Activated B cell treated with CpG ODN at 0.5 μM for 24 hours (primary cell): ENCODE measurements around the gene IQCE. TPM values are rescaled to one million over a fixed set of nuclear protein-coding genes. Genes with fewer than 3 reads are reported as not detected.

Source experiments
- ATAC-seq: fragments of 200-7000 bp; cut with Tn5 transposase; one replicate; pipeline ENCODE4 v1.10.0; 2021; ENCODE audit warnings: low read depth, mild to moderate bottlenecking, moderate library complexity
- CTCF ChIA-PET: fragments of 350-600 bp; sonication (Branson Sonifier 250); formaldehyde crosslinking; loops from one replicate; lab custom pipeline; 2021; ENCODE audit warnings: antibody characterized with exemption; lab: Charles Lee
- POLR2A ChIA-PET: fragments of 350-600 bp; sonication (Branson Sonifier 250); formaldehyde crosslinking; loops from one replicate; lab custom pipeline; 2021; ENCODE audit warnings: antibody characterized with exemption; lab: Charles Lee
- DNase-seq: peaks from one replicate; pipeline ENCODE4 v3.0.0; 2022
- H3K27ac Mint-ChIP-seq: one replicate; pipeline ENCODE4 v1.8.0; 2020; ENCODE audit warnings: mixed read lengths
- H3K27me3 Mint-ChIP-seq: one replicate; pipeline ENCODE4 v1.8.0; 2021; ENCODE audit warnings: mixed read lengths
- H3K36me3 Mint-ChIP-seq: one replicate; pipeline ENCODE4 v1.8.0; 2021; ENCODE audit warnings: low read depth, mixed read lengths
- H3K4me1 Mint-ChIP-seq: one replicate; pipeline ENCODE4 v1.8.0; 2021; ENCODE audit warnings: mixed read lengths
- H3K4me3 Mint-ChIP-seq: one replicate; pipeline ENCODE4 v1.8.0; 2020; ENCODE audit warnings: mild to moderate bottlenecking, mixed read lengths
- H3K9me3 Mint-ChIP-seq: one replicate; pipeline ENCODE4 v1.8.0; 2020; ENCODE audit warnings: mixed read lengths
- CTCF ChIP-seq: fragments of 200-600 bp; IDR thresholded peaks from one replicate; pipeline ENCODE4 v1.8.0; 2022; ENCODE audit warnings: antibody characterized with exemption, mild to moderate bottlenecking
- intact Hi-C: fragments of 100-400 bp; cut with micrococcal nuclease; formaldehyde crosslinking; loops from one replicate; pipeline ENCODE4 v1.15.1; 2024
- total RNA-seq: library from RNA; stranded (reverse); gene quantifications from 2 replicates; pipeline ENCODE4 v1.2.3, GENCODE V29; 2022

Gene IQCE
- total RNA-seq, 1 donor from 2014 or later: 7.7 TPM

- Mint-ChIP-seq H3K9me3 (no peaks in the 10 kb centered on the region), H3K27ac (peak overlapping the region; percentile 95), H3K4me1 (peaks cover 67% of the 10 kb centered on the region), H3K36me3 (no peaks in the 10 kb centered on the region), H3K4me3 (peak overlapping the region; percentile 77), H3K27me3 (no peaks in the 10 kb centered on the region)
- intact Hi-C loops: loop anchor here (1.0 to 5.0 kb wide), 4 partner anchors 8 to 109 kb away; partner anchors contain the start of genes BRAT1, CHST12 and LFNG
- POLR2A ChIA-PET: interaction anchor here (0.6 to 7.0 kb wide), 28 partner anchors 9 to 581 kb away, joined by 3 to 304 read pairs (median 5); partner anchors contain the start of genes BRAT1, CHST12, IQCE and LFNG
- DNase-seq: peak; percentile 80
- CTCF ChIA-PET: interaction anchor here (1.2 to 2.2 kb wide), 5 partner anchors 9 to 199 kb away, joined by 3 to 10 read pairs (median 5); no protein-coding TSS in a partner anchor
- ATAC-seq: peak; percentile 69
- TF ChIP-seq CTCF: no peak
Measured at GRCh38 chr7:2510909-2511768, 47.6 kb upstream of the IQCE start.

GRCh38 chr7:2511769-2512168 is 47.0 kb upstream of the IQCE start:
- H3K36me3 Mint-ChIP-seq: no peaks in the 10 kb centered on the region
- TF ChIP-seq CTCF: no peak
- H3K4me3 Mint-ChIP-seq: peak overlapping the region; percentile 77
- H3K27ac Mint-ChIP-seq: peak overlapping the region; percentile 95
- DNase-seq (no peak), ATAC-seq (no peak)
- peaks cover 64% of the 10 kb centered on the region for H3K4me1 Mint-ChIP-seq
- CTCF ChIA-PET: interaction anchor here (1.2 to 2.2 kb wide), 5 partner anchors 9 to 198 kb away, joined by 3 to 10 read pairs (median 5); no protein-coding TSS in a partner anchor
- no peaks in the 10 kb centered on the region for H3K9me3 Mint-ChIP-seq
- intact Hi-C loops: loop anchor here (1.0 to 5.0 kb wide), 4 partner anchors 8 to 109 kb away; partner anchors contain the start of genes BRAT1, CHST12 and LFNG
- no peaks in the 10 kb centered on the region for H3K27me3 Mint-ChIP-seq
- POLR2A ChIA-PET: interaction anchor here (0.6 to 7.0 kb wide), 20 partner anchors 10 to 581 kb away, joined by 3 to 304 read pairs (median 6); partner anchors contain the start of genes BRAT1, CHST12, LFNG and TTYH3

- peak overlapping the region; percentile 77 for H3K4me3 Mint-ChIP-seq
- intact Hi-C loops: loop anchor here (5.0 kb wide), 1 partner anchor 110 kb away; the partner anchor contains the start of gene CHST12
- CTCF ChIA-PET: interaction anchor here (1.2 to 1.7 kb wide), 2 partner anchors 8 to 42 kb away, joined by 3 to 8 read pairs; no protein-coding TSS in a partner anchor
- POLR2A ChIA-PET: interaction anchor here (0.7 to 7.0 kb wide), 7 partner anchors 10 to 1043 kb away, joined by 3 to 304 read pairs (median 16); partner anchors contain the start of genes BRAT1 and LFNG
- DNase-seq: no peak
- no peaks in the 10 kb centered on the region for H3K9me3 Mint-ChIP-seq
- H3K27me3 Mint-ChIP-seq: no peaks in the 10 kb centered on the region
- no peaks in the 10 kb centered on the region for H3K36me3 Mint-ChIP-seq
- peaks cover 65% of the 10 kb centered on the region for H3K4me1 Mint-ChIP-seq
- peak overlapping the region; percentile 95 for H3K27ac Mint-ChIP-seq
- peak; percentile 6 for ATAC-seq
- no peak for TF ChIP-seq CTCF
Measured at GRCh38 chr7:2512179-2512661, 46.6 kb upstream of the IQCE start.

GRCh38 chr7:2512713-2513112 is 46.1 kb upstream of the IQCE start:
- DNase-seq: no peak
- peak overlapping the region; percentile 95 for H3K27ac Mint-ChIP-seq
- CTCF ChIA-PET: no interaction called here
- POLR2A ChIA-PET: interaction anchor here (0.7 to 7.0 kb wide), 4 partner anchors 9 to 1043 kb away, joined by 3 to 304 read pairs (median 122); partner anchors contain the start of gene LFNG
- peaks cover 64% of the 10 kb centered on the region for H3K4me1 Mint-ChIP-seq
- intact Hi-C loops: loop anchor here (5.0 kb wide), 1 partner anchor 110 kb away; the partner anchor contains the start of gene CHST12
- TF ChIP-seq CTCF: no peak
- no peak for ATAC-seq
- peak overlapping the region; percentile 77 for H3K4me3 Mint-ChIP-seq
- no peaks in the 10 kb centered on the region for H3K9me3 Mint-ChIP-seq
- no peaks in the 10 kb centered on the region for H3K27me3 Mint-ChIP-seq
- no peaks in the 10 kb centered on the region for H3K36me3 Mint-ChIP-seq
